GM19023 (cell line): ENCODE data around the gene AMPD2.
"Not testable (repeated sequence)": the region's sequence is repeated elsewhere in the genome, so short reads cannot be mapped to it uniquely, and the experiment has no call there.

Source experiments
- ATAC-seq: cut with Tn5 transposase; IDR thresholded peaks from one replicate; pipeline ENCODE4 v1.9.1; 2021; ENCODE audit warnings: mild to moderate bottlenecking, moderate library complexity; ENCODE audit not compliant: unreplicated experiment

AMPD2 gene

GRCh38 chr1:109676683-109677381 lies 57.2 kb downstream of the AMPD2 start:
- not testable (repeated sequence) for ATAC-seq

- ATAC-seq, result no peak
These were observed 57.8 kb downstream of the AMPD2 start for GRCh38 chr1:109677459-109677858.

- not testable (repeated sequence) for ATAC-seq
These were observed 59.0 kb downstream of the AMPD2 start for GRCh38 chr1:109678637-109679036.
